SK-N-SH (cell line): ENCODE data around the gene GAB2. TPM values are rescaled to one million over a fixed set of nuclear protein-coding genes. Genes with fewer than 3 reads are reported as not detected.
A peak's percentile ranks its signal among the peaks of the same experiment; 100 is the strongest.

Source experiments
- CTCF ChIA-PET: fragments of 300-600, 350-600 bp; formaldehyde crosslinking; extraction: SDS; loops from one replicate; lab custom pipeline; 2021; lab: Yijun Ruan, JAX
- POLR2A ChIA-PET: fragments of 350-600 bp; sonication (Branson Sonifier 250); formaldehyde crosslinking; extraction: SDS; loops from one replicate; lab custom pipeline; 2020; ENCODE audit warnings: antibody characterized with exemption, inconsistent platforms; lab: Yijun Ruan, JAX
- DNase-seq: peaks from one replicate; pipeline ENCODE4 v3.0.0; 2012
- H2AFZ ChIP-seq: fragments of 200-600 bp; sonication (generic); 2 replicates; pipeline ENCODE4 v1.8.1; 2016; ENCODE audit warnings: antibody characterized with exemption, mild to moderate bottlenecking, low read depth
- H3F3A ChIP-seq: fragments of 200-600 bp; sonication (generic); replicated peaks from 2 replicates; pipeline ENCODE3; 2016; ENCODE audit warnings: antibody characterized with exemption, mild to moderate bottlenecking; ENCODE audit not compliant: insufficient read depth
- H3K27ac ChIP-seq, 2 experiments: fragments of 200-500 bp in 1 of 2; fragments of 200-600 bp in 1 of 2; sonication (Bioruptor generic) in 1 of 2; sonication (generic), shearing (Covaris generic) in 1 of 2; 2 replicates each; pipeline versions ENCODE4 v1.5.1 to v1.6.1; 2014 to 2016; ENCODE audit warnings: low read depth in 2 of 2, inconsistent platforms in 1 of 2, low read length in 1 of 2, mild to moderate bottlenecking in 1 of 2, mixed read lengths in 1 of 2
- H3K27me3 ChIP-seq: fragments of 200-600 bp; sonication (generic), shearing (Covaris generic); 2 replicates; pipeline ENCODE4 v1.6.1; 2016; ENCODE audit warnings: mixed run types; ENCODE audit not compliant: insufficient read depth
- H3K36me3 ChIP-seq, 2 experiments: fragments of 200-500 bp in 1 of 2; fragments of 200-600 bp in 1 of 2; sonication (Bioruptor generic) in 1 of 2; sonication (generic) in 1 of 2; replicated peaks in 1 of 2; 2 replicates each; pipeline versions ENCODE3 to v1.5.1; 2014 to 2016; ENCODE audit warnings: low read length in 1 of 2, mild to moderate bottlenecking in 1 of 2; ENCODE audit not compliant: insufficient read depth in 2 of 2, control insufficient read depth in 1 of 2
- H3K4me1 ChIP-seq, 2 experiments: fragments of 200-500 bp in 1 of 2; fragments of 200-600 bp in 1 of 2; sonication (Bioruptor generic) in 1 of 2; sonication (generic), shearing (Covaris generic) in 1 of 2; 2 replicates each; pipeline versions ENCODE4 v1.5.1 to v1.6.1; 2014 to 2016; ENCODE audit warnings: low read depth in 1 of 2, low read length in 1 of 2, mixed run types in 1 of 2; ENCODE audit not compliant: insufficient read depth in 2 of 2, control insufficient read depth in 1 of 2
- H3K4me2 ChIP-seq: fragments of 200-600 bp; sonication (generic), shearing (Covaris generic); 2 replicates; pipeline ENCODE4 v1.6.1; 2017; ENCODE audit warnings: mixed run types
- H3K4me3 ChIP-seq, 2 experiments: fragments of 200-500 bp in 1 of 2; fragments of 200-600 bp in 1 of 2; sonication (Bioruptor generic) in 1 of 2; sonication (generic), shearing (Covaris generic) in 1 of 2; 2 replicates each; pipeline versions ENCODE4 v1.5.1 to v1.8.1; 2014 to 2016; ENCODE audit warnings: low read depth in 2 of 2, inconsistent platforms in 1 of 2, low read length in 1 of 2, mild to moderate bottlenecking in 1 of 2, mixed read lengths in 1 of 2, moderate library complexity in 1 of 2
- H3K79me2 ChIP-seq: fragments of 200-600 bp; sonication (generic); 2 replicates; pipeline ENCODE4 v1.8.1; 2017; ENCODE audit warnings: mild to moderate bottlenecking; ENCODE audit not compliant: insufficient read depth
- H3K9ac ChIP-seq: fragments of 200-600 bp; sonication (generic); 2 replicates; pipeline ENCODE4 v1.6.1; 2017; ENCODE audit warnings: mixed run types
- H3K9me2 ChIP-seq: fragments of 200-600 bp; sonication (generic); 2 replicates; pipeline ENCODE4 v1.6.1; 2017; ENCODE audit warnings: mixed run types
- H3K9me3 ChIP-seq: fragments of 200-600 bp; sonication (generic); 2 replicates; pipeline ENCODE4 v1.6.1; 2017; ENCODE audit warnings: mixed run types, mild to moderate bottlenecking, moderate library complexity
- H4K20me1 ChIP-seq: fragments of 200-600 bp; sonication (generic); 2 replicates; pipeline ENCODE4 v1.6.1; 2017; ENCODE audit warnings: mild to moderate bottlenecking, mixed run types; ENCODE audit not compliant: insufficient read depth
- CHD2 ChIP-seq: fragments of 150-350 bp; IDR thresholded peaks from 2 replicates; pipeline ENCODE4 v1.6.1; 2018; ENCODE audit warnings: low read length; ENCODE audit not compliant: partially characterized antibody
- EP300 ChIP-seq, 2 experiments: IDR thresholded peaks; 2 replicates each; pipeline versions ENCODE4 v1.4.0 to v1.6.1; 2012; ENCODE audit warnings: borderline replicate concordance in 1 of 2, low read depth in 1 of 2, low read length in 1 of 2
- EZH2phosphoT487 ChIP-seq: fragments of 200-600 bp; sonication (generic); IDR thresholded peaks from 2 replicates; pipeline ENCODE4 v1.6.1; 2017; ENCODE audit warnings: low read depth, mixed run types, mild to moderate bottlenecking, antibody characterized with exemption, moderate library complexity, borderline replicate concordance
- FOSL2 ChIP-seq: IDR thresholded peaks from 2 replicates; pipeline ENCODE4 v1.4.0; 2012; ENCODE audit warnings: low read depth, mild to moderate bottlenecking, moderate library complexity, borderline replicate concordance
- GATA2 ChIP-seq: sonication (generic); formaldehyde crosslinking; IDR thresholded peaks from 2 replicates; pipeline ENCODE4 v1.5.0; 2020; ENCODE audit warnings: mild to moderate bottlenecking, missing genetic modification reagents
- JUND ChIP-seq: IDR thresholded peaks from 2 replicates; pipeline ENCODE4 v1.4.0; 2012
- NFIC ChIP-seq: IDR thresholded peaks from 2 replicates; pipeline ENCODE4 v1.4.0; 2012; ENCODE audit warnings: borderline replicate concordance
- NRF1 ChIP-seq: IDR thresholded peaks from 2 replicates; pipeline ENCODE4 v1.6.1; 2012; ENCODE audit warnings: low read depth, mild to moderate bottlenecking, low read length
- POLR2AphosphoS5 ChIP-seq: IDR thresholded peaks from 2 replicates; pipeline ENCODE4 v1.6.1; 2012; ENCODE audit warnings: low read depth, low read length
- RAD21 ChIP-seq: IDR thresholded peaks from 2 replicates; pipeline ENCODE4 v1.6.1; 2012; ENCODE audit warnings: mild to moderate bottlenecking, low read length
- REST ChIP-seq: IDR thresholded peaks from 2 replicates; pipeline ENCODE4 v1.6.1; 2012; ENCODE audit warnings: mild to moderate bottlenecking, low read depth, low read length, moderate library complexity
- RXRA ChIP-seq: IDR thresholded peaks from 2 replicates; pipeline ENCODE4 v1.4.0; 2012; ENCODE audit warnings: low read depth, mild to moderate bottlenecking, borderline replicate concordance
- SIN3A ChIP-seq: IDR thresholded peaks from 2 replicates; pipeline ENCODE4 v1.6.1; 2012; ENCODE audit warnings: low read depth, mild to moderate bottlenecking, low read length, moderate library complexity, borderline replicate concordance
- TAF1 ChIP-seq: IDR thresholded peaks from 2 replicates; pipeline ENCODE4 v1.6.1; 2012; ENCODE audit warnings: low read depth, mild to moderate bottlenecking, low read length, moderate library complexity, borderline replicate concordance
- TCF12 ChIP-seq: IDR thresholded peaks from 2 replicates; pipeline ENCODE4 v1.4.0; 2012
- WGBS: methylation state at CpG from one replicate; pipeline ENCODE4 v1.1.6; 2017; ENCODE audit warnings: low lambda C conversion rate; 5-methylcytosine and 5-hydroxymethylcytosine counted together
- polyA plus RNA-seq, 3 experiments: library from polyadenylated mRNA; depleted of rRNA; stranded (reverse); fragments of >200 nt; gene quantifications; 2 replicates each; pipeline ENCODE4 v1.2.3, GENCODE V29; 2012
- TF ChIP-seq, protein P1 (sequence below): fragments of 200-600 bp; sonication (generic); IDR thresholded peaks from 2 replicates; pipeline ENCODE4 v1.6.1; 2017; ENCODE audit warnings: antibody characterized with exemption, mild to moderate bottlenecking, moderate library complexity

GAB2 gene
- polyA plus RNA-seq, 1 of the 3 experiments (the other 2 are of a cell fraction), result 5.6 TPM

DNA sequence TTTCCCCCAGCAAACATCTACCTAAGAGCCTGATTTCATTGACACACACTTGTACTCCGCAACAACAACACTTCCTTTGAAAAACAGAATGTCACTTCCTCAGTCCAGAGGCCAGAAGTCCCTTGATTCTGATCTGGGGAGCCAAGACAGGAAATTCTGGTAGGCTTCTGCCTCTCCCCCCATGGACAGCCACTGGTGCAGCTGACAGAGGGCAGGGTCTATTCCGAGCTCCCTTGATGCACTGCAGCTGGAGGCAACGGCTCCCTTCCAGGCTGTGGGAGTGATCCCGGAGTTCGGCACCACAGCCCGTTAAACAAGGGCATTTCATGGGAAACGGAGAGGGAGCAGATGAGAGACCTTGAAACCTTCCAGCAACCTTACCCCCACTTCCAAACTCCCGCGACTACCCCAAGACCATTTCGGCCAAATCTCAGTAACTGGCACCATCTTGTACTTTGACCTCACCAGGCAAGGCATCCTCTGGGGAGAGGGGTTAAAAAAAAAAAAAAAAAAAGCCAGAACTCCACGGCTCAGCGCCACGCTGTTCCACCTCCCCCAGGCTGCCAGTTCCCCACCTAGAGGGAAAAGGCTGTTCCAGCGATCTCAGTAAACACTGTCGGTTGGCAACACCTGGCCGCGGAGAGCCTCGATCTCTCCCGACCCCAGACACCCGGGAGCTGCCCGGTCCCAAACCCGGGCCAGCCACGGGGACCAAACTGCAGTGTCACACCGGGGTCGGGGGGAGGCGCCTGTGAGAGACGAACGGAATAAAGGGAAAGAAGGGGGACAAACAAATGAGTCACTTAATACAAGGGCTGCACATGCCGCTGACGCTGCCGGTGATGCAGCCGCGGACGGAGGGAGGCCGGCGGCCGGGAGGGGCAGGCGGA, 1.1 kb downstream of the GAB2 start (continued):
- TF ChIP-seq, protein P1, sequence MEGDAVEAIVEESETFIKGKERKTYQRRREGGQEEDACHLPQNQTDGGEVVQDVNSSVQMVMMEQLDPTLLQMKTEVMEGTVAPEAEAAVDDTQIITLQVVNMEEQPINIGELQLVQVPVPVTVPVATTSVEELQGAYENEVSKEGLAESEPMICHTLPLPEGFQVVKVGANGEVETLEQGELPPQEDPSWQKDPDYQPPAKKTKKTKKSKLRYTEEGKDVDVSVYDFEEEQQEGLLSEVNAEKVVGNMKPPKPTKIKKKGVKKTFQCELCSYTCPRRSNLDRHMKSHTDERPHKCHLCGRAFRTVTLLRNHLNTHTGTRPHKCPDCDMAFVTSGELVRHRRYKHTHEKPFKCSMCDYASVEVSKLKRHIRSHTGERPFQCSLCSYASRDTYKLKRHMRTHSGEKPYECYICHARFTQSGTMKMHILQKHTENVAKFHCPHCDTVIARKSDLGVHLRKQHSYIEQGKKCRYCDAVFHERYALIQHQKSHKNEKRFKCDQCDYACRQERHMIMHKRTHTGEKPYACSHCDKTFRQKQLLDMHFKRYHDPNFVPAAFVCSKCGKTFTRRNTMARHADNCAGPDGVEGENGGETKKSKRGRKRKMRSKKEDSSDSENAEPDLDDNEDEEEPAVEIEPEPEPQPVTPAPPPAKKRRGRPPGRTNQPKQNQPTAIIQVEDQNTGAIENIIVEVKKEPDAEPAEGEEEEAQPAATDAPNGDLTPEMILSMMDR, result peak; percentile 57
- 0 out of 2 replicates have a peak, but pooled peaks have one; percentile 34 for TF ChIP-seq POLR2AphosphoS5
- TF ChIP-seq JUND, result peak; percentile 33; the same call in 1 of the 2 replicates
- no peak for TF ChIP-seq EZH2phosphoT487
- TF ChIP-seq TAF1, result no peak; the same call in 1 of the 2 replicates
- TF ChIP-seq EP300 (IDR thresholded peaks at IDR 0.05; ENCODE audit: borderline replicate concordance in 1 of 2, low read depth in 1 of 2, low read length in 1 of 2), result no peak; a peak in 1 of 4 replicates
- no peak for TF ChIP-seq NFIC
- no peak for TF ChIP-seq RXRA
- TF ChIP-seq SIN3A, result peak; percentile 67; the same call in 1 of the 2 replicates
- peak; percentile 60 for TF ChIP-seq RAD21
- TF ChIP-seq REST, result no peak
- TF ChIP-seq TCF12, result peak; percentile 44; the same call in 1 of the 2 replicates
- peak; percentile 21 for TF ChIP-seq CHD2
- peak; percentile 74 for TF ChIP-seq FOSL2

DNA sequence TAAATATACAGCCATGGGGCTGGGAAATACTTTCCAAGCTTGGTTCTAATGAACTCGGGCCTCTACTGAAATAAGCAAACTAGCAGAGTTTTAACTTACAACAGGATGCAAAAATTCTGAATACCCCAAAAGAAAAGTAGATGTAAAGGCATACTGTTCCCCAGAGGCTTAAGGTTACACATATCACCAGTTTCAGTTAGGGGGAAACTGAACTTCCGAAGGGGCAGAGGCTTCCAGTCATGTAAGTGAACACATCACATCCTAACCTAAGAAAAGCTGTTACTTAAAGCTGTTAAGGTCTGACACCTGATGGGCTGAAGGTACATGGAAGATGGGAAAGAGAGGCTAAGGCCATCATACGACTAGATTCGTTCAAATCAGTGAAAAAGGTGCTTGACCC, 2.3 kb downstream of the GAB2 start:
- DNase-seq, result no peak
- Histone ChIP-seq H2AFZ (no peak overlapping the region), H3K27me3 (no peaks in the 10 kb centered on the region), H3K27ac (peak overlapping the region in 1 of 2 experiments; percentile 100; a peak in 3 of 4 replicates), H3K4me1 (peaks cover 18 to 31% of the 10 kb centered on the region in 2 experiments; a peak in 3 of 4 replicates), H3F3A (peaks cover 36% of the 10 kb centered on the region), H3K36me3 (no peaks in the 10 kb centered on the region), H3K9me2 (no peaks in the 10 kb centered on the region), H3K79me2 (peaks cover 55% of the 10 kb centered on the region), H3K9me3 (no peaks in the 10 kb centered on the region), H3K4me3 (peak overlapping the region in 1 of 2 experiments; percentile 81; a peak in 1 of 4 replicates), H4K20me1 (no peaks in the 10 kb centered on the region), H3K9ac (no peak overlapping the region), H3K4me2 (no peak overlapping the region)
- WGBS, result 57% methylated on average over 4 of the region's 4 CpGs
- TF ChIP-seq NRF1, result no peak
- no peak for TF ChIP-seq GATA2 (CRISPR knock-in tag)
- POLR2A ChIA-PET, result interaction anchor here (1.0 kb wide), 1 partner anchor 187 kb away, joined by 3 read pairs; no protein-coding TSS in a partner anchor
- CTCF ChIA-PET, result interaction anchor here (0.6 to 7.2 kb wide), 20 partner anchors 10 to 187 kb away, joined by 3 to 110 read pairs (median 5); partner anchors contain the start of gene NARS2
